ENCODE data around the gene PTGER1. TPM values are rescaled to one million over a fixed set of nuclear protein-coding genes. Genes with fewer than 3 reads are reported as not detected.
"Not testable (repeated sequence)": the region's sequence is repeated elsewhere in the genome, so short reads cannot be mapped to it uniquely, and the experiment has no call there.

Gene PTGER1
- total and polyA plus RNA-seq, 2 donors (not counting 3 experiments of a cell fraction or from before 2014, with no cell fraction given) = 0.21 to 0.40 TPM

- peaks cover 12% of the 10 kb centered on the region for H3K4me1 ChIP-seq (ENCODE audit: control insufficient read depth, extremely low read depth, insufficient read depth, low read length)
- TF ChIP-seq FOS (IDR thresholded peaks at IDR 0.05; ENCODE audit: borderline replicate concordance, insufficient read depth, low read length) = no peak
- TF ChIP-seq, protein P1, sequence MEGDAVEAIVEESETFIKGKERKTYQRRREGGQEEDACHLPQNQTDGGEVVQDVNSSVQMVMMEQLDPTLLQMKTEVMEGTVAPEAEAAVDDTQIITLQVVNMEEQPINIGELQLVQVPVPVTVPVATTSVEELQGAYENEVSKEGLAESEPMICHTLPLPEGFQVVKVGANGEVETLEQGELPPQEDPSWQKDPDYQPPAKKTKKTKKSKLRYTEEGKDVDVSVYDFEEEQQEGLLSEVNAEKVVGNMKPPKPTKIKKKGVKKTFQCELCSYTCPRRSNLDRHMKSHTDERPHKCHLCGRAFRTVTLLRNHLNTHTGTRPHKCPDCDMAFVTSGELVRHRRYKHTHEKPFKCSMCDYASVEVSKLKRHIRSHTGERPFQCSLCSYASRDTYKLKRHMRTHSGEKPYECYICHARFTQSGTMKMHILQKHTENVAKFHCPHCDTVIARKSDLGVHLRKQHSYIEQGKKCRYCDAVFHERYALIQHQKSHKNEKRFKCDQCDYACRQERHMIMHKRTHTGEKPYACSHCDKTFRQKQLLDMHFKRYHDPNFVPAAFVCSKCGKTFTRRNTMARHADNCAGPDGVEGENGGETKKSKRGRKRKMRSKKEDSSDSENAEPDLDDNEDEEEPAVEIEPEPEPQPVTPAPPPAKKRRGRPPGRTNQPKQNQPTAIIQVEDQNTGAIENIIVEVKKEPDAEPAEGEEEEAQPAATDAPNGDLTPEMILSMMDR (IDR thresholded peaks at IDR 0.05; ENCODE audit: extremely low read depth in 1 of 2, insufficient read depth in 1 of 2, low read depth in 1 of 2, low read length in 2 of 2) = peak; percentile 71 to 83
- no peak for TF ChIP-seq JUN (IDR thresholded peaks at IDR 0.05; ENCODE audit: borderline replicate concordance, insufficient read depth, insufficient read length, low read depth)
- H3K4me2 ChIP-seq (ENCODE audit: insufficient read depth, low read length) = no peak overlapping the region
- H3K36me3 ChIP-seq (ENCODE audit: control insufficient read depth in 2 of 2, extremely low read depth in 1 of 2, insufficient read depth in 2 of 2, low read length in 2 of 2) = no peaks in the 10 kb centered on the region
- no TSS peak for BruUV-seq (replicated peaks)
- no peak overlapping the region for H3K27ac ChIP-seq (ENCODE audit: insufficient read depth, low read depth, low read length)
- H3K9ac ChIP-seq (replicated peaks; ENCODE audit: extremely low read depth, insufficient read depth, low read length) = no peak overlapping the region
- H3K9me1 ChIP-seq (replicated peaks; ENCODE audit: control insufficient read depth, extremely low read depth, insufficient read depth, low read length) = no peaks in the 10 kb centered on the region
- H3K79me2 ChIP-seq (ENCODE audit: control insufficient read depth, insufficient read depth, low read length) = no peaks in the 10 kb centered on the region
- intact Hi-C loops (cut with micrococcal nuclease) = no loop called here
- CTCF ChIA-PET = interaction anchor here (1.0 to 2.4 kb wide), 6 partner anchors 8 to 51 kb away, joined by 3 to 22 read pairs (median 4); partner anchors contain the start of genes DNAJB1 and GIPC1
- DNase-seq (ENCODE audit: low read depth, low spot score) (peak; percentile 28), FAIRE-seq (peak; percentile 64)
- dilution Hi-C loops (cut with MboI; ENCODE audit: extremely low pct_ligation_motif_present, low sequenced_read_pairs) = no loop called here
- H3K27me3 ChIP-seq (ENCODE audit: control insufficient read depth in 2 of 2, insufficient read depth in 2 of 2, low read length in 2 of 2) = peaks cover 0 to 2% of the 10 kb centered on the region in 2 experiments
- H4K20me1 ChIP-seq (replicated peaks; ENCODE audit: control insufficient read depth, extremely low read depth, insufficient read depth, low read length) = no peaks in the 10 kb centered on the region
- H3K4me3 ChIP-seq (replicated peaks in 1 of 3; ENCODE audit: insufficient read depth in 1 of 3, low read depth in 1 of 3, low read length in 3 of 3) = no peak overlapping the region
- no peaks in the 10 kb centered on the region for H3K9me3 ChIP-seq (replicated peaks; ENCODE audit: control insufficient read depth, insufficient read depth, low read length)
- POLR2A ChIA-PET = no interaction called here
- peak overlapping the region; percentile 41 for H2AFZ ChIP-seq (ENCODE audit: low read depth, low read length)
Measured at GRCh38 chr19:14505488-14506239, 30.5 kb upstream of the PTGER1 start.

DNA sequence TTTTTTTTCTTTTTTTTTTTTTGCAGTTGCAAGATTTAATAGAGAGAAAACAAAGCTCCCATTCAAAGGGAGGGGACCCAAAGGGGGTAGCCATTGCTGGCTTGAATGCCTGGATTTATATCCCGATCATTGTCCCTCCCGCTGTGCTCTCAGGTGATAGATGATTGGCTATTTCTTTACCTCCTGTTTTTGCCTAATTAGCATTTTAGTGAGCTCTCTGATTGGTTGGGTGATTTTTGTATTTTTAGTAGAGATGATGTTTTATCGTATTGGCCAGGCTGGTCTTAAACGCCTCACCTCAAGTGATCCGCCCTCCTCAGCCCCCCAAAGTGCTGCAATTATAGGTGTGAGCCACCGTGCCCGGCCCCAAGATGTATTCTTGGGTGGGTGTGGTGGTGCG lies 29.4 kb upstream of the PTGER1 start:
- BruUV-seq (replicated peaks); H3K4me1 ChIP-seq (ENCODE audit: control insufficient read depth, extremely low read depth, insufficient read depth, low read length); H3K4me3 ChIP-seq (replicated peaks in 1 of 3; ENCODE audit: insufficient read depth in 1 of 3, low read depth in 1 of 3, low read length in 3 of 3); H3K27ac ChIP-seq (ENCODE audit: insufficient read depth, low read depth, low read length); FAIRE-seq; H3K9ac ChIP-seq (replicated peaks; ENCODE audit: extremely low read depth, insufficient read depth, low read length); H3K36me3 ChIP-seq (ENCODE audit: control insufficient read depth in 2 of 2, extremely low read depth in 1 of 2, insufficient read depth in 2 of 2, low read length in 2 of 2); H4K20me1 ChIP-seq (replicated peaks; ENCODE audit: control insufficient read depth, extremely low read depth, insufficient read depth, low read length); H3K9me1 ChIP-seq (replicated peaks; ENCODE audit: control insufficient read depth, extremely low read depth, insufficient read depth, low read length); intact Hi-C loops (cut with micrococcal nuclease); H2AFZ ChIP-seq (ENCODE audit: low read depth, low read length); H3K79me2 ChIP-seq (ENCODE audit: control insufficient read depth, insufficient read depth, low read length); DNase-seq (ENCODE audit: low read depth, low spot score); H3K27me3 ChIP-seq (ENCODE audit: control insufficient read depth in 2 of 2, insufficient read depth in 2 of 2, low read length in 2 of 2); H3K4me2 ChIP-seq (ENCODE audit: insufficient read depth, low read length); dilution Hi-C loops (cut with MboI; ENCODE audit: extremely low pct_ligation_motif_present, low sequenced_read_pairs); H3K9me3 ChIP-seq (replicated peaks; ENCODE audit: control insufficient read depth, insufficient read depth, low read length): not testable (repeated sequence)
- ChIA-PET CTCF (interaction anchor here (1.0 to 1.8 kb wide), 3 partner anchors 13 to 182 kb away, joined by 3 to 6 read pairs (median 4); partner anchors contain the start of gene DNAJB1), POLR2A (interaction anchor here (1.7 kb wide), 1 partner anchor 14 kb away, joined by 8 read pairs; the partner anchor contains the start of gene DNAJB1)
